Measurements from ENCODE around the gene SCNN1B. TPM values are rescaled to one million over a fixed set of nuclear protein-coding genes. Genes with fewer than 3 reads are reported as not detected.

SCNN1B gene
- total RNA-seq, 4 donors from 2014 or later: 8.1 to 30.5 (median 11.9) TPM

- no peak overlapping the region for H3K4me3 ChIP-seq (replicated peaks in 1 of 3)
- intact Hi-C loops (cut with DNase I): no loop called here
- whole genome bisulfite sequencing, 2 donors: 85 to 87% methylated on average over 3 of the region's 3 CpGs
These were observed 45.7 kb upstream of the SCNN1B start for GRCh38 chr16:23256440-23256839.

GRCh38 chr16:23257682-23258081 lies 44.4 kb upstream of the SCNN1B start:
- no peaks in the 10 kb centered on the region for H3K9me3 ChIP-seq
- no peak for DNase-seq
- intact Hi-C loops (cut with DNase I): no loop called here

More at GRCh38 chr16:23256440-23256839, 45.7 kb upstream of the SCNN1B start:
- no peak for DNase-seq
- Histone ChIP-seq H3K9me3 (no peaks in the 10 kb centered on the region), H3K4me1 (no peaks in the 10 kb centered on the region), H3K27me3 (no peaks in the 10 kb centered on the region), H3K36me3 (no peaks in the 10 kb centered on the region), H3K27ac (no peak overlapping the region)
- TF ChIP-seq CTCF (IDR thresholded peaks at IDR 0.05): no peak
- TF ChIP-seq POLR2A (IDR thresholded peaks at IDR 0.05): no peak

GRCh38 chr16:23258919-23259237 lies 43.2 kb upstream of the SCNN1B start:
- no peak for DNase-seq
- Histone ChIP-seq H3K36me3 (no peaks in the 10 kb centered on the region), H3K27me3 (no peaks in the 10 kb centered on the region), H3K27ac (no peak overlapping the region), H3K4me1 (no peaks in the 10 kb centered on the region), H3K9me3 (no peaks in the 10 kb centered on the region), H3K4me3 (replicated peaks in 1 of 3) (no peak overlapping the region)
- WGBS, 2 donors: 68 to 86% methylated on average over 2 of the region's 2 CpGs
- no peak for TF ChIP-seq CTCF (IDR thresholded peaks at IDR 0.05)
- no peak for TF ChIP-seq POLR2A (IDR thresholded peaks at IDR 0.05)
- intact Hi-C loops (cut with DNase I): no loop called here

More at GRCh38 chr16:23257682-23258081, 44.4 kb upstream of the SCNN1B start:
- no peaks in the 10 kb centered on the region for H3K4me1 ChIP-seq
- no peaks in the 10 kb centered on the region for H3K36me3 ChIP-seq
- TF ChIP-seq POLR2A (IDR thresholded peaks at IDR 0.05): no peak
- TF ChIP-seq CTCF (IDR thresholded peaks at IDR 0.05): no peak
- H3K4me3 ChIP-seq (replicated peaks in 1 of 3): no peak overlapping the region
- WGBS, 2 donors: 34 to 45% methylated on average over 1 of the region's 1 CpG
- H3K27me3 ChIP-seq: no peaks in the 10 kb centered on the region
- no peak overlapping the region for H3K27ac ChIP-seq

- intact Hi-C loops (cut with DNase I): no loop called here
- TF ChIP-seq POLR2A (IDR thresholded peaks at IDR 0.05): no peak
- no peak for TF ChIP-seq CTCF (IDR thresholded peaks at IDR 0.05)
- Histone ChIP-seq H3K9me3 (no peaks in the 10 kb centered on the region), H3K4me1 (peaks cover 0 to 7% of the 10 kb centered on the region in 2 donors), H3K27me3 (no peaks in the 10 kb centered on the region), H3K36me3 (no peaks in the 10 kb centered on the region), H3K4me3 (replicated peaks in 1 of 3) (no peak overlapping the region), H3K27ac (no peak overlapping the region)
- no peak for DNase-seq
- WGBS, 2 donors: 61 to 74% methylated on average over 6 of the region's 6 CpGs
These were observed 34.5 kb upstream of the SCNN1B start for GRCh38 chr16:23267647-23268046.

- H3K36me3 ChIP-seq: no peaks in the 10 kb centered on the region
- H3K4me1 ChIP-seq: peaks cover 0 to 7% of the 10 kb centered on the region in 2 donors
- no peaks in the 10 kb centered on the region for H3K27me3 ChIP-seq
- TF ChIP-seq POLR2A (IDR thresholded peaks at IDR 0.05): no peak
- no peak for TF ChIP-seq CTCF (IDR thresholded peaks at IDR 0.05)
- intact Hi-C loops (cut with DNase I): no loop called here
- H3K9me3 ChIP-seq: no peaks in the 10 kb centered on the region
- H3K27ac ChIP-seq: no peak overlapping the region
- H3K4me3 ChIP-seq (replicated peaks in 1 of 3): no peak overlapping the region
- DNase-seq: no peak
These were observed 33.5 kb upstream of the SCNN1B start for GRCh38 chr16:23268561-23268960.
